HL-60/S4 treated with retinoic acid at 250 ng/mL for 4 days and 3 days (cell line): ENCODE results near the gene GPATCH11.

ENCODE experiments used
- in situ Hi-C: fragments of 300-500 bp; cut with MboI; formaldehyde crosslinking; loops from 2 replicates; pipeline ENCODE4 v1.7.0; 2022; ENCODE audit warnings: low sequenced_read_pairs

Gene GPATCH11

DNA sequence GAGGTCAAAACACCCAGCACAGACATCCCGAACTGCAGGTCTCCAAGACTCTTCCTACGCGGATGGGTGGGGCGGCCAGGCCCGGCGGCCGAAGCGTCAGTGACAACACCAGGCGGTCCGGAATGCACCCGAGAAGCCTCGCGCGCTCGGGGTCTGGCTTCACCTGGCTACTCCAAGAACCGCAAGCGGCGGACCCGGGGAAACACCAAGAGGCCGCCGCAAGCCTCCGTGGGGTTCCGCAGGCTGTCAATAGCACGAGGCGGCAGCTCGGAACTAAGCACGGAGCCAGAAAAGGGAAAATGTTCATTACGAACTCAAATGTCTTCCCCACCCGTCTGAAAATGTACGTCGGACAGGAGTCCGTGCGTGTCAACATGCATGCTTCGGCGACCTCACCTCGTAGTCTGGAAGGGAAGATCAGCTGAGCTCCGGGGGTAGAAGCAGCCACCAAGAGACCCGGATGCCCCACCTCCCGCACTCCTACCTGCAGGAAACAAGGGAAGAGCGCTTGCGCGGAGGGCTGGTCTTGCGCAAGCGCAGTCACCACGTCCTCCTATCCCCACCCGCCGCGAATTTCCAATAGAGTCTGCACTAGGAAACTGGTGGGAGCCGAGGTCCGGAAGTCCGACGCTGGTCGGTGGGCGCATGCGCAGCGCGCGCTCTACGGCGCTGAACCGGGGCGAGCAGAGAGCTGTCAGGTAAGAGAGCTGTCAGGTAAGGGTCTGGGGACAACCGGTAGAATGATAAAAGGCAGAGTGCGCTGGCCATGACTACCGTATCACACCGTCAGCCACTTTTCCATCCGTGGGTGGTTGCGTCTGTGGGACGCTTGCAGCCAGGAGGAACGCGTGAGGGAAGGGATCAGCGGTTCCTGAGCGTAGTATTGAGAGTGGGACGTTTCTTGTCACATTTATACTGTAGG, at the start of gene GPATCH11, which contains the start of gene HEATR5B:
Gene GPATCH11 (plus strand): TSS at position 646 of the 922 bp plus-strand sequence. CDS start 3,864 bp downstream, outside the sequence.
Gene HEATR5B (minus strand): TSS at position 500 of the 922 bp plus-strand sequence. CDS start 958 bp downstream, outside the sequence.
- in situ Hi-C loops = no loop called here

GRCh38 chr2:37037771-37038170, 46.5 kb upstream of the GPATCH11 start:
- in situ Hi-C loops = no loop called here

- in situ Hi-C loops = no loop called here
Observed at GRCh38 chr2:37039580-37039979, 44.7 kb upstream of the GPATCH11 start.

DNA sequence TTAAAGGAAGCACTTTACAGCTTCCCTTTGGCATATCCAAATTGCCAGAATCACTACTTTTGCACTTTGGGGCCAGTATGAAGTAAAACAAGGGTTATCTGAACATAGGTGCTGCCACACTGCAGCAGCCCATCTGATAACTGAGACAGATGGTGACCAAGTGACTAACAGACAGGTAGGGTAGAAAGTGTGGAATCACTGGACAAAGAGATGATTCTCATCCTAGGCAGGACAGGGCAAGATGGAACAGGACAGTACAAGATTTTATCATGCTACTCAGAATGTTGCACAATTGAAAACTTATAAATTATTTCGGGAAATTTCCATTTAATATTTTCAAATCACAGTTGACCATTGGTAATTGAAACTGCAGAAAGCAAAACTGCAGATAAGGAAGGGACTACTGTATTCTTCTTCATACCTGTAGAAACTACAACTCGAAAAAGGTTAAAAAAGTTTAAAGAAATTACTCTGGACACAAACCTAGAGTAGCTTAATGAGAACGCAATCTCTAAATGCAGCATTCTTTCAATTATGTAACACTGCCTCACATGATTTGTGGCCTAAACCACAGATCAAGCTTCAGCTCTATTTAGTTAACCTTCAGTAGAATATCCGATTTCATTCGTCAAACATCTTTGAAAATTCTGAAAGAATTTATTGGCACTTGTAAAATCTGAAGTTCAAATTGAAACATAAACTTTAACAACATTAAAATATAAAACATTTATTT, 31.6 kb upstream of the GPATCH11 start:
- in situ Hi-C loops = no loop called here

GRCh38 chr2:37059841-37060240, 24.5 kb upstream of the GPATCH11 start:
- in situ Hi-C loops = no loop called here

DNA sequence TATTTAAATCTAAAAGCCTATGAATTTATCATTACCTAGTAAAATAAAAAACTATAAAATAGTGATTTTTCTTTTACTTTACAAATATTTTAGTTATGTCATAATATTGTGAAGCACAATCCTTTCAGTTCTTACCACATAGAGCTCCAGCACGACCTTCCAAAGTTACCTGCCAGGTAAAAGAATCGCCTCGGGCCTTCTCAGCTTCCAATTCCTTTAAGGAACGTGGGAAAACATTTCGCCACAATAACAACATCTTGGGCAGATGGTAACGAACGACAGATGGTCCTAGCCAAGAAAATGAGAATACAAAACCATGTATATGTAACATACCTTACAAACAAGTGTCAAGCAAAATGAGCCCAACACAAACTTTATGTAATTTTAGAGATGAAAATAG, 23.9 kb upstream of the GPATCH11 start:
- in situ Hi-C loops = no loop called here

GRCh38 chr2:37061013-37061711, 23.2 kb upstream of the GPATCH11 start:
- in situ Hi-C loops = no loop called here

DNA sequence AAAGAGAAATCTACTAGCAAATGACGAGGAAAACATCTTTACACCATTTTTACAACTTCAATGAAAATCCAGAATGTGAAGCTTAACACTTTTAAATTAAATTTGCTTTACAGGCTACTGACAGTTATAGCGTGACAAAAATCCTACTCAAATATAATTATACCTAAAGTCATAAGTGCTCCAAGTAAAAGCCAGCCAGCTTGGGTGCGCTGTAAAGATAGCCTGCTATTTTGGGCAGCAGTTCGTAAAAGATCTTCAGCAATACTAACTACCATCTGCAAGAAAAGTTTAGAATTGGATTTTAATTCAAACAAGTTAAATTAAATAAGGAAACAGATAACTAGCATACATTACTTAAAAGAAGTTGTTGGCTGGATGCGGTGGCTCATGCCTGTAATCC, 22.5 kb upstream of the GPATCH11 start:
- in situ Hi-C loops = no loop called here

DNA sequence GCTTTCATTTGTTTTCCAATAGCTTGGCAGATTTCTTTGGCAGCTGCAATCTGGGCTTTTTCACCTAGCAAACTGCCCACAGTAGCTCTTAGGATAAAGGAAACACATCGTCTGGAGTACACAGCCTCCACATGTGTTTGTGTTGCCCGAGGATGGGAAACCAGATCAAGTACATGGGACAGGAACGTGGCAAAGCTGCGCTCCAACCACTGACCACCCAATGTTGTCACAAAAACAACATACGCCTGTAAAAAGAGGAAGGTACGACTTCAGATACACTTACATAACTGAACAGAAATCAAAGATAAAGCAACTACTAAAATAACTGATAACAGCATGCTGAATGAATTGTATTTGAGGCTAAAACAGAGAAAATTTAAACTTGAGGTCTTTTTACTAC, 15.6 kb upstream of the GPATCH11 start:
- in situ Hi-C loops = no loop called here

DNA sequence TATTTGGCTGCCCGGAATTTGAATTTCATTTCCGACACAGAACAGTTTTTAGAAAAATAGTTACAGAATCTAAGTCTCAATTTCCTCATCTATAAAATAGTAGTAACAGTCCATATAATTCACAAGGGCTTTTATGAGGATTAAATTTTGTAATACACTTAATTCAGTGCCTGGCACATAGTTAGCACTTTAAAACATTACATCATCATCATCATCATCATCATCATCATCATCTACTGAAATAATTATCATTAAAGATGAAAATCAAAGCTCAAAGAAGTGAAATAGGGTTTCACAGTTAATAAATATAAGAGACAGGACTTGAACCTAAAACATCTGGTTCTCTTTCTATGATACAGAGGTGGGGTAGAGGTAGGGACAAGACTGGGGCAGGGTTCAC, 13.4 kb upstream of the GPATCH11 start:
- in situ Hi-C loops = no loop called here

- in situ Hi-C loops = no loop called here
Observed at GRCh38 chr2:37080266-37080665, 4.1 kb upstream of the GPATCH11 start.

DNA sequence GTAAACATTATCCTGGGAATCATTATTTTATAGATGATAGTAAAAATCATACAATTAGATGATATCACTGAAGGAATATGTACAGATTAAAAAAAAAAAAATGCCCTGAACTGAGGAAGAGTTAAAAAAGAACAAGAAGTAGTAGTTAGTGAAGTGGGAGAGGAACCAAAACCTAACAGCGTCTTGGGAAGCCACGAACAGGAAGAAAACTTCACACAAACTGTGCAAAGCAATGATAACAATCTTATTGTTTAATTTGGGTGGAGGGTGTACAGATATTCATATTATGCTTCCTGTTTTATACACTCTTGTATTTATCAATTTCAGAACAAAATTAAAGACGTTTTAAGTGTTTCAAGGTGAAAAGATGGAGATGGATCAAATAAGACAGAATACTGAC, 3.6 kb upstream of the GPATCH11 start:
- in situ Hi-C loops = no loop called here

GRCh38 chr2:37084797-37085196, 479 bp downstream of the GPATCH11 start:
- in situ Hi-C loops = no loop called here

DNA sequence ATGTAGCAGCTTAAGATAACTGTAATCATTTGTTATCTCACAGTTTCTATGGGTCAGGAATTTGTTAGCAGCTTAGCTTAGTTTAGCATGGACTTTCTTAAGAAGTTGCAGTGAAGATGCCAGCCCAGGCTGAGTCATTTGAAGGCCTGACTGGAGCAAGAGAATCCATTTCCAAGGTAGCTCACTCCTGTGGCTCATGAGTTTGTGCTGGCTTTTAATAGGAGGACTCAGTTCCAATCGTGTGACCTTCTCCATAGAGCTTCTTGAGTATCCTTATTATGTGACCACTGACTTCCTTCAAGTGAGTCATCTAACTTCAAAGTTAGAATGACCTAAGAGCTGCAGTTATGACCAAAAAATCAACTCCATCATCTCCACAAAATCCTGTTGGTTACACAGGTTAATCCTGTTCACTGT, 1.4 kb downstream of the GPATCH11 start:
- in situ Hi-C loops = no loop called here

- in situ Hi-C loops = no loop called here
Observed at GRCh38 chr2:37090019-37090477, 5.7 kb downstream of the GPATCH11 start.

- in situ Hi-C loops = no loop called here
Observed at GRCh38 chr2:37091873-37092272, 7.6 kb downstream of the GPATCH11 start.

GRCh38 chr2:37096568-37096967, 12.2 kb downstream of the GPATCH11 start:
- in situ Hi-C loops = no loop called here

DNA sequence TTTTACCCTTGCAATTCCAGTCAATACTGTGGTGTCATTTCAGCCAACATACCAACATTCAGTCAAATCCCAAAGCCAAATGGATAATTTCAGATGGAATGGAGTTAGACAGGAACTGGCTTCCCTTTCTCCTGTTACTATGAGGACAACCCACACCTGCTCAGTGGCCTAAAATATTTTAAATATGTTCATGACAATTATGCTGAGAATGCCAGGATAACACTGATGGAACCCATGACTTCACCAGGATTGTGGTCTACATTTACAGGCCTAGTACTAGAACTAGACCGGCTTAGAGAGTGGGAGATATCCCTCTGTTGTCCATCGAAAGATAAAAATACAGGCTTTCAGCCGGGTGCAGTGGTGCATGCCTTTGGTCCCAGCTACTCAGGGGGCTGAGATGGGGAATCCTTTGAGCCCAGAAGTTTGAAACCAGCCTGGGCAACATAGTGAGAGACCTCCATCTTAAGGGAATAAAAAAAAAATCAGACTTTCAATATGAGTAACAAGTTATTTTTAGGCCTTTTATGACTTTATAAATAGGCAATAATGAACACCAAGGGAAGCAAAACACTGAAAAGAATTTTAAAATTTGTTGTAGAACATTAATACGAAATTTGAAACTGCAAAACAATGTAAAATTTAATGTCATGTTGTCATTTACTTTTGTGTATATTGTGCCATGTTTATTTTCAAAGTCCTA, 14.2 kb downstream of the GPATCH11 start:
- in situ Hi-C loops = no loop called here

DNA sequence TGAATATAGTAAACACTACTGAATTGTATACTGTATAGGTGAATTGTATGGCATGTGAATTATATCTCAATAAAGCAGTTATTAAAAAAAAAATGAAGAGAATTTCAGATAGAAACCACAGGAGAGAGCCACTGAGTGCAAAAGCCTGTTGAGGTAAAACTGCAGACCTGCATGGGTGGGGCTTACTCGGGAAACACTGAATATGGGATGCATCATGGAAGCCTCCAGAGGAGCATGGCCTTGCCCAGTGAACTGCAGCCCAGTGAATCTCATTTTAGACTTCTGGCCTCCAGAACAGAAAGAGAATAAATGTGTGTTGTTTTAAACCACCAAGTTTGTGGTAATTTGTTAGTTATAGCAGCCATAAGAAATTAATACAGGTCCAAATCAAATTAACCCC, 15.7 kb downstream of the GPATCH11 start:
- in situ Hi-C loops = no loop called here

- in situ Hi-C loops = no loop called here
Observed at GRCh38 chr2:37102588-37102987, 18.3 kb downstream of the GPATCH11 start.
